ENCODE measurements around the gene TGFB1I1.

GRCh38 chr16:31461201-31461920 is 10.6 kb upstream of the TGFB1I1 start:
- TF ChIP-seq USF1 (IDR thresholded peaks at IDR 0.05) (no peak), RAD21 (IDR thresholded peaks at IDR 0.05; ENCODE audit: low read depth) (no peak), REST (IDR thresholded peaks at IDR 0.05; ENCODE audit: low read depth) (no peak), FOXM1 (IDR thresholded peaks at IDR 0.05; ENCODE audit: borderline replicate concordance, low read depth) (no peak)

Measured in Ishikawa (cell line).